GM21529 (cell line): Measurements from ENCODE around the gene RNASEL.
A peak's percentile ranks its signal among the peaks of the same experiment; 100 is the strongest.

Experiments used
- ATAC-seq: cut with Tn5 transposase; IDR thresholded peaks from one replicate; pipeline ENCODE4 v1.9.1; 2021; ENCODE audit not compliant: unreplicated experiment

RNASEL gene

DNA sequence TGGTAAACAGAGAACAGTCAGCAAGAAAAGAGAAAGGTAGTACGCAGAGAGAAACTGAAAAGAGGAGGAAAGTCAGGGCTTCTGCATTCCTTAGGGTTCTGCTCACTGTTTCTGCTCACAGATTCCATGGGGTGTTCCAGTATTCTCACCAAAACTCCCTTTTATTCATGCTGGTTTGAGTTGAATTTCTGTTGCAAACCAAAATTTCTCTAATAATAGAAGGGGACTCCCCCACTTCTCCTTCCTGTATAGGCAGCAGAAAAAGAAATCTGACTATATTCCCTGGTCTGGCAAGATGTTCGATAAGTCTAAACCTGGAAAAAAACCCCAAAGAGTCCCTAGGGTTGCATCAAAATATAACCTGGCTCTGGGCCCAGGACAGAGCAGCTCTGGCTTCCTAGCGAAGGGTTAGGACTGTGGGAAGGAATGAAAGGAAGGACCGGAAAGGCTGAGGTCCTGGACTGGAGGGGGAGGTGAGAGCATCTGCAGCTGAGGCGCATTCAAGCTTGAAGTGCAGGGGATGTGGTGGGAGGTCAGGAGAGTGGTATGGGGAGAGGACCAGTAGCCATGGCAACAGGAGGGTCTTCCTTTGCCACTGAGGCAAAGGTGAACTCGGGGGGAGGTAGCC is 34.0 kb upstream of the RNASEL start:
- peak; percentile 72 for ATAC-seq

DNA sequence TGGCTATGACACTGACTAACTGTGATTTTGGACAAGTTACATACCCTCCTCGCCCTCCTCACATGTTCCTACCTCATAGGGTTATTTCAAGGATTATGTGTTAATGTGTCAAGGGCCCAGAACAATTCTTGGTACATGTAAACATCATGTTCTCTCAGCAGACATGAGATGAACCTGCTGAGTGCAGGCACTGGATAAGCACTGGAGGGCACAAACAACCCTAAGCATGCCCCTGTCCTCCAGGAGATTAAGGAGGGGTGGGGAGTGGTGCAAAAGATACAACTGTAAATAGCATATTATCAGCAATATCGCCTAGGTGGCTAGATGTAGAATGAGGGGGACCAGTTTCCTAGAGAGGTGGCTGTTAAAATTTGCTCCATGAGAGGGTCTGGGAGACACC is 32.9 kb upstream of the RNASEL start:
- no peak for ATAC-seq

DNA sequence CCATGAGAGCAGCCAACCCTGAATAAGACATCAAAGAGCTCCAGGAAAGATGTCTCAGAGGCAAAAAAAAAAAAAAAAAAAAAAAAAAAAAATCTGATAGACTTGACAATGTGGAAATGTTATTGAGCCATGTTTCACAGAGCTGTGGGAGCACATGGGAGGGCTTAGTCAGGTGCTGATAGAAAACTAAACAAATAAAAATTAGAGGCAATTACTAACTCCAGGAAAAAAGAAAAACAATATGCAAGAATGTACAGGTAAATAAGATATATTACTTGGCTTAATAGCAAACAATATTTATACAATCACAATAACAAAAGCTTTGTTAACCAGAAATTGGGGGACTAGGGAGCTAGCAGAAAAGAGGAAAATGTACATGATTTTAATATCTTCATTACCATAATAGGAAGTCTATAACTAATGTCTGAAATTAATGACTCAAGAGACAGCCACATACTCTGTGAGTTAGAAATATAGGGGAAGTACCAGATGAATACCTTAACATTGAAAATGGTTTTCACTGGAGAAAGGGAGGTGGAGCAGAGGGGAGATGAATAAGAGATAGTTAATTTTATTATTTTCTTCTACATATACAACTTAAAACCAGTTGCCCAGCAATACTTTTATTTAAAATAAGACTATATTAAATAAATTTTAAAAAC is 32.0 kb upstream of the RNASEL start:
- ATAC-seq = no peak

DNA sequence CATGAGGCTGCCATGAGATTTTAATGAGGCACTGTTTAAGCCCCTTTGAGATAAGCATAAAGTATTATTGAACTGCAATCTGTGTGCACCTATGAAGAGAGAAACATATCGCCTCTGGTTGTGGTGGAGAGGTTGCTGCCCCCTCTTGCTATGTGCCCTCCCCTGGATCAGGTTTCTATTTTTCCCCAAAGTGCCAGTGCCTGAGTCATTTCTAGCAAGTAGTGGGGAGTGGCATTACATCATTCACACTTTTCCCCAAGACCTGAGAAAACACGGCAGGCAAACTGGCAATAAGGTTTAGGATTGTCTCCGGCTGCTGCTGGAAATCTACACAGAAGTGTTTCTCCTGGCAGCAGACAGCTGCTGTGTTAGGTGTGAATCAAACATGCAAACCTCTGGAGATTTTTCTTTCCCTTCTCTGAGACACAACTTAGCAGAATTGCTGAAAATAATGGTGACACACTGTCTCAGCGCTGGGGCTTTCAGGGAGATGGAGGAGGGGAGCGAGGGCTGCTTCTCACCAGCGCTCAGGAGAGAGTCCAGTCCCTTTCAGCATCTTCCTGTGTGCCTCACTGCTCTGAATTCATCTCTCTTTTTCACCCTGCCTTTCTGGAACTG is 28.8 kb upstream of the RNASEL start:
- ATAC-seq = no peak

DNA sequence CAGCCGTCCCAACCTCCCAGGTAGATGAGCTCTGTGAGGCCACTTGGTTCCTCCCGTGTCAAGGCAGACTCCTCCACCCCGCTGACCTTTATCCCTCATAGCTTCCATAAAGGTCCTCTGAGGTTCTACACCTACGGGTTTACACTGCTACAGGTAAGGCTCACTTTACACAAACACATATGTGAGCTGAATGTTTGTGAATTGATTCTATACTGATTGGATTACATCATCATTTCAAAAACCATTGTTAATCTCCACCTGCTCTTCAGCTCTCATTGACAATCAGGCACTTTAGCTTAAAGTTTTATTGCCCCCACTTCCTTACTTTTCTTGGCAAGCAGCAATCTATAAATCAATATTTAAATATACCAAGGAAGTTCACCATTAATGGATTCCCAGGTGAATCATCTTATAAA is 28.0 kb upstream of the RNASEL start:
- ATAC-seq = no peak

DNA sequence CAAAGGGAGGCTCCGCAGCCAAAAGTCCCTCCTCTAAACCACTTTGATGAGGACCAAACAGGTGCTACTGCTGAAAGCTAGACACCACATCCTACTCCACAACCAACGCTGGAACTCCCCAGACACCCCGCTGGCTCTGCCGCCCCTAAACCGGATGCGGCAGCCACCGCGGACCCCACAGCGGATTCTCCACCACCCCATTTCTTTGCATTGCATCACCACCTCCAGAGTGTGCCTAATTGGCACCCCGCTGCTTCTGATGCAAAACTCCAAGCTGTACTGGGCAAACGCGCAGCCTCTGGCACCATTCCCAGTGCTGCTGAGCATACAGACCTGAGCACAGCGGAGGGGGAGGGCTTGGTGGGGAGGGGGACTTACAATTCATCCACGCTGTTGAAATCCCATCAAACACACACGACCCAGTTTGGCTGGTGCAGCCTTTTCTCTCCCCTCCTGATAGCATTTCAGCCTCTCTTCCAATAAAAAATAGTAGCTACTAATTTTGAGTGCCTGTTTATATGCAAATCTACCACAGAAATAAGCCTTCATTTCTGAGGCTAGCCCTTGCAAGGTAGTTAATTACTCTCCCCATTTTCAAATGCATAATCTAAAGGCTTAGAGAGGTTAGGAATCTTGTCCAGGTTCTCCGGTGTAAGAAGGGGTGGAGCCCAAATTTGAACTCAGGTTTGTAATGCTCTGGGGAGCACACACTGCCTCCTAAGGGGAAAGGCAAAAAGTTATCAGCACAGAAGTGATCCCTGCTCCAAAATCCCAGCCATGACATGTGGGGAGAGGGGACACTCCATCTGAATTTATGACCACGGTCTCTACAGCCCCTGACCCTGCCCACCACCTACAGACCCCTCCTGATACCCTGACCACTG is 27.3 kb upstream of the RNASEL start:
- peak; percentile 72 for ATAC-seq

DNA sequence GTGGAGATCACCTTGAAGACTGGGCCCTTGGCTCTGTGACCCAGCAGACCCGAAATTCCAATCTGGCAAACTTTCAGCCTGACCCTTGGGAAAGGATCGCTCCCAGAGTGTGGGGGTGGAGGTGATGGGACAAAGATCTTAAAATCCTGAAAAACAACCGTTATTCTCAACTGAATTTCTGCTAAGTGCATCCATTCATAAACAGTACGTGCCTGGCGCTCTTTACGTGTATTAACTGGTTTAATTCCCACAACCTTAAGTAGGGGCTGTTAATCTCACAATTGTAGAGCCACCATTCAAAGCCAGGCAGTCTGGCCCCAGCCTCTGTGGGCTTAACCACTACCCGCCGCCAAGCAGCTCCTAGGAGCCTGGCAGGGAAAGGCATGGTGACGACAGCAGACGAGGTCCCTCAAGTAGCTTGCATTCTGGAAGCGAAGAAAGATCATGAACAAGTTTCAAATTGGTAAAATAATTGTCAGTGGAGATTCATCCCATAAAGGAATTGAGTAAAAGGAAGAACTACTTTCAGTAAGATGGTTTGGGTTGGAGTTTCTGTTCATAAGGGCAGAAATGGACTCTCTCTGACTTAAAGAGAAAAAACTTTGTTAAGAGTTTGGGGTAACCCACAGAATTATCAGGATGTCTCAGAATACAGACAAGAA is 26.5 kb upstream of the RNASEL start:
- peak; percentile 17 for ATAC-seq

DNA sequence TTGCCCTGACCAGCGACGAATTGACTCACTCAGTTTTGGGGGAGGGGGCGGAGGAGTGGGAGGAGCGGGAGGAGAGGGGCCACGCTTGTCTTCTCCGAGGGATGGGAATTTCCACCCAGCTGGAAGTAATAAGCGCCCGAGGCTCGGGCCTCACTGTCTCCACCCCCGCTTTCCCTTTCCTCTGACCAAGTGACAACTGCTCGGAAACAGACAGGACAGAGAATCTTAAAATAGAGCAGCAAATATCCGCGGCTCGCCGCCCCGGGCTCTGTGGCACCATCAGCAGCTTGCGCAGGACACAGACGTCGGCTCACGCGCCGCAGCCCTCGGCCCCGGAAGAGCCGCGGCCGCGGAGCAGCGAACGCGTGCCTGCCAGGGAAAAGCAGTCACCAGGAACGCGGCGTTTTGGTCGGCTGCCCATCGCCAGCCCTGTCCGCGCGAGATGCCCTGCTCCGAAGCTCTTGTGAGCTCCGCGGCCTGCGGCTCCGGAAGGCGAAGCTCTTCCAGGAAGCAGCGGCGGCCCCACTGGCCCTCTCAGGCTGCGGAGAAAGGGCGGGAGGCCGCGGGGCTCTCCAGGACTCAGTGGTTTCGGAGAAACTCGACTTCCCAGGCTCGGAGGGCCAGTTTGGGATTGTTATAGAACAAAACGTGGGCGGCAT is 25.9 kb upstream of the RNASEL start:
- ATAC-seq = peak; percentile 42

DNA sequence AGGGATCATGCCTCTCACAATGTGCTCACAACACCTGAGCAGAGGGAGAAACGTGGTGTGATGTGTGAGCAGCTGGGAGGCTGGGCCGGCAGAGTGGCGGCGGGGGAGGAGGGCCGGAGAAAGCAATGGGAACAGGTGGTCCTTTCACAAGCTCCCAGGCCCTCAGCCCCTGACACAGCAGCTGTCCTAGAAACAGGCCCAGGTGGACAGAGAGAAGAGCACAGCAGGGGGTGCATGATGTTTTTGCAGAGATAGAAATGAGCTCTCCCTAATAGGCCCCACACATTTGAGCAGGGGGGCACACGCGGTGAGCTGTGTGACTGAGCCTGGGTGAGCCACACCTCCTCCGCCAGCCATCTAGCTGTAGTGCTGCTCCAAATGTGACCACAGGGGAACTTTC is 22.7 kb upstream of the RNASEL start:
- ATAC-seq = no peak

DNA sequence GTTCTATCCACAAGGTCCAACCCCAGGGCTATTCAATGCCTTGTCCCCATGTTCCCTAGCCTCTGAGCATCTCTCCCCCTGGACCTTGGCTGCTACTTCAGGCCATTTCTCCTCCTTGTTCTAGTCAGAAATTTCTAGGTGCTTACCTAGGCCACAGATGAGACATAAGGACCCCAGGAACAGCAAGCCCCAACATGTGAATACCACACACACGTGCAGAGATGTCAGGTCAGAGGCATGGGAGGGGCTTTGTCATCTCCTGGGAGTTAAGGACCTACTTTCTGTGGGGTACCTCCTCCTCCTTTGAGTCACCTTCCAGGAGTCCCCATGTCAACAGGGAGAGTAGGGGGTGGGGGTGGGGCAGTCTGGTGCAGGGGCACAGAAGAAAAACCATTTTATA is 22.3 kb upstream of the RNASEL start:
- ATAC-seq = no peak

DNA sequence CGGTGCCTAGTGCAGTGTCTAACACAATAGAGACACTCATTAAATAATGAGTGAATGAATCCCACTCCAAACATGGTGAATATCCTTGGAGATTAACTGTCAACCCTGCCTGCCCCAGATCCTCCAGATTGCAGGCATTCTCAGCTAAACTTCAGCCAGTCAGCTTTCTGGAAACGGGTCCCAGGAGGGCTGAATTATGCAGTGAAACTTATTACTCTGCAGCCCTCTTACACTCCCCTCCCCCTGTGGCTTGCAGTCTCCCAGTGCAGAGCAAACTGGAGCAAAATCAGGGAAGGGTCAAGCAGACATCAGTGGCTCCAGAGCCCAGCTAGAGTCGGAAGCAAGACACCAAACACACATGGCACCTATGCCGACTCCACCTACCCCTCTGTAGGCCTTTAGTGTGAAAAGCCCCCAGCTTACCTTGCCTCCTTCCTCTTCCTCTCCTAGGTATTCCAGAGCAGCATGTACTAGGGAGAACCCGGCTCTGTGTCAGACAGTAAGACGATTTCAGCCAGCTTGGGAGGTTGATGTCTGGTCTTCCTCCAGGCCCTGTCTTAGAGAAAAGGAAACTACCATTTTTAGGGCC is 21.6 kb upstream of the RNASEL start:
- ATAC-seq = no peak

DNA sequence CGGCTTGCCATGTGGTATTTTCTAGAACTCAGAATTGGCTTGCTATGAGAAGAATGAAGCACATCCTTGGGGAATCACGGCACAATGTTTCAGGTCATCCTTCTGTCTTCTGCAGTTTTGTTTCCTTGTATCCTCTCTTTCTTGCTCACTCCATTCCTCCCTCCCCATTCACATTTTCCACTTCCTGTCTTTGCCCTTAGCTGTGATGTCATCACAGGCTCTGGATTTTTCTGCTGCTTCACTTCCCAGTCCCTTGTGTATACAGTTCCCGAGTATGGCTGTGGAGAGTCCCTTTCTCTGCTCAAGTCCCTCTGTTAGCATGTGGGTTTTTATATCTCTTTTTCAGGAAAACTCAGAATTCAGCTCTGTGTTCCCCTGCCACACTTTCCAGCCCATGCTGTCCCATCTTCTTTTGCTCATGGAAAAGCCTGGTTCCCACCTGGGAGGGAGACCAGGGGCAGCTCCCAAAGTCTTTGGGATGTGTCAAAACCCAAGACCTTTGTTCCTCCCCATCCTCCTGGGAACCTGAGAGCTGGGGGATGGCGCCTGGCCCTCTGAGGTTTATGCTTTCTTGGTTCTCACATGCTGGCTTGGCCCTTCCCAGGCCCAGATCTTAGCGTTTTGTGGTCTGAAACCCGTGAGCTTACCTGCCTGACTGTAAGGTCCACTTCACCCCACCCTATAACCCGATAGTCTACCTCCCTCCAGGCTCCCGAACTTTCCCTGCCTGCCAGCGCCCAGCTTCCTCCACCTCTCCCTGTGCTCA is 20.0 kb upstream of the RNASEL start:
- no peak for ATAC-seq

DNA sequence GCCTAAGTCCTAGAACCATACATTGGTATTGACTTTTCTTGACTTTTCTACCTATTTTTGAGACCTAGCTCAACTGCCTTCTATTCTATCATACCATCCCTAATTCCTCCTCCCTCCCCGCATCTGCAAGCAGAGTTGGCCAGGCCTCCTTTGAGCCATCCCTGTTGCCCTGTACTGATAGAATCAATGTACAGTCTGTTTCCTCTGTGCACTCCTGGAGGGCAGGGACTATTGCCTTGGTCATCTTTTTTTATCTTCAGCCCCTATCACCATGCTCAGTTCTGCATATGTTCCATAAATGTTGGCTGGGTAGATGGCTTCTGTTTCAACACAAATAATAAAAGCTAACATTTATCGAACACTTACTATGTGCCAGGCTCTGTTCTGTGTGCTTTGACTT is 19.2 kb upstream of the RNASEL start:
- ATAC-seq = no peak

DNA sequence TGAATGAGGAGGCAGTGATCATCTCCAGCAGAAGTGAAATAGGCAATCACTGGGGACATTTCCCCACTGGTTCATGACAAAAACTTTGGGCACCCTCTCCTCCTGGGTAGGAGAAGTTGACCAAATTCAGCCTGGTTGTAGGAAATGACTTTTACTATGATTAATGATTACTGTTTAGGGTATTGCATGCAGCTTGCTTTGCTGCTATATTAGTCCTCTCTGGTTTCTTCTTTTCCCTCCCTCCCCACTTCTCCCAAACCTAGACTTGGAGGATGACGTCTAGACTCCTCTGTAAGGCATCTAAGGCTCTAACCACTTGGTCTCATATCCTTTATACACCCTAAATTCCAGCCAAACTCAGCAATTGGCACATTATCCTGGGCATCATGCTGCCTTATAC is 18.5 kb upstream of the RNASEL start:
- ATAC-seq = no peak

DNA sequence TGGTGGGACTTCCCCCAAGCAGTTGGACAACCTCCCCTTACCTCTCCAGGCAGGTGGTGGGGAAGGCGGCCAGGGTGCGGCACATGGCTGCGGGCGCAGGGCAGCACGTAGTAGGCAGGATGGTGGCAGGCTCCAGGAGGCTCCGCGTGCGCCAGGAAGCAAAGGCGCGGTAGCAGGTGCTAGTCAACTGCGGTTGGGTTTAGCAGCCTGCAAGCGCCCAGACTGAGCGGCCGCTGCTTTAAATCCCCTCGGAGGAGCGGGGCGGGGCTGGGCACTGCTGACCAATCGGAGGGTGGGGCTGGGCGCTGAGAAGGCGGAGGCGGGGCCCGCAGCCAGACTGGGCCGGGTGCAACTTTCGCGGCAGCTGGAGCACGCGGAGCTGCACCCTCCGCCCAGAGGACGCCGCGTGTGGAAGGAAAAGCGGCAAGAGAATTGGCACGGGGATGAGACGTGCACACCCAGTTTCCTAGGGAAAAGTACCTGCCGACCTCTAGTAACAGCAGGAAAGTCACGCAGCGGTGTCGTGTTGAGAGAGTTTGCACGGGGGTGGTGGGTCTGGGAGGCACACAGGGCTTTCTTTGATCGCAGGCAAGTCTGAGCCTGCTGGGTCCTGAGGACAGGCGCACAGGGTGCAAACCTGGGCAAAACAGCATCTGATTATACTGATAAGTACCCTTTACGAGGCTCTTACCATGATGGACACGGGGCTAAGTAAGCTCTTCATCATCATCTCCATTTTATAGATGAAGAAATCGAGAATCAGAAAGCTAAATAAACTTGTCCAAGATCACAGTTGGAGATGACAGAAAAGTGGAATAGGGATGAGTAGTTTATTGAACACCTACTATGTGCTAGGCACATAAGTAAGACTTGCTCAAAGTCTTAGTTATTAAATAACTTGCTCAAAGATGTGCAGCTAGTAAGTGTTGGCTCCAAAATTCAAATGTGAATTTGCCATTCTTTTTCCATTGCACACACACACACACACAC is 15.4 kb upstream of the RNASEL start, which contains the start of gene RGS16:
RGS16 (minus strand) TSS at position 215 of the 990 bp plus-strand sequence; CDS start at position 85, 130 bp downstream.
- ATAC-seq = peak; percentile 85

DNA sequence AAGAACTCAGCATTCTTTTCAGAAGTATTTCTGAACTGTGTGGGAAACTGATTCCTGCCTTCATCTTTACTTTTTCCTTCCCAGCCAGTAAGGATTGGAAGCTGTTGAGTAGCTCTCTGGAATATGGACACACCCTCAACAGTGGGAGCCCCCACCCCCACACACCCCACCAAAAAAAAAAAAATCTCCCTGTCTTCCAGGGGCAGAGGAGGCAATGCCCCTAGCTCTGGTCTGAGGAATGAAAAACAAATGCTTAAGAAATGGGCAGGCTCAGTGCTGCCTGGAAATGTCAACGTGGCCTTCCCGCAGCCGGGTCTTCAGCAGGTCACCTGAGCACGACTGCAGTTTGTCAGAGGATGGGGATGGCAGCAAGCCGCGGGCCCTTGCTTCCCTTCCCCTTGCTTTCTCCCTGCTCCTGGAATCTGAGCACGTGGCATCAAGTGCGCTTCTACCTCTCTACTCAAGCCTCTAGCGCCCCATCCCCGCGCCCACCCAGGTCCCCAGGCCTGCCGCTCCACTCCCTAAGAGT is 14.7 kb upstream of the RNASEL start:
- ATAC-seq = peak; percentile 10

DNA sequence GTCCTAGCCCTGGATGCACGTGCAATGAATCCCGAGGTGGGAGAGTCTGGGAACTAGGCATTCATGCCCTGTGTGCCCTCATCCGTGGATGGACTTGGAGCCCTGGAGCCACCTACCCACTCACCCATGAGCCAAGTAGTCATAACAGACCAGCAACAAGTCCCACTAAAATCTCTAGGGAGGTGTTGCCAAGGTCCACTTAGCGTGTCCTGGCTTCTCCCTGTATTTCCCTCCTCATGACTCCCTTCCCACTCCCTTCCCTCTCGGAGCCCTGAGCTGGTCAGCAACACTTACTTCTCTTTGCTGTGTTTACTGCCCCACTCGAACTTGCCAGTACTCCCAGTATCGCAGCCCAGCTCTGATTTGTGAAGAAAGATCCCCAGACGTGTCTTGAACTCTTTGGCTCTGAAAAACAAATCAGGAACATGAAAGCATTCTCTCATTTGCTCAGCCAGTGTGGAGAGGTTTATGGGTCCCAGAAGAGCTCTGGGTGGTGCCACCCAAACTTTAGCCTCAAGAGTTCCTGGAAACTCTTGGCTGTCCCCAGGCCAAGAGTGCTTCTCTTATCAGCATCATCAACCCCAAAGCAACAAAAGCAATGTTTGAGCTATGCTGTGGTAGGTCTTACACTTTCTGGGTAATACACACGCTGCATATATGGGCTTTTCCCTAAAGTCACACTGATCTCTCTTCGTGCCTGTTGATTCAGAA is 14.0 kb upstream of the RNASEL start:
- ATAC-seq = no peak
